Hepatocyte (in vitro differentiated cells): ENCODE data around the gene STK24. TPM values are rescaled to one million over a fixed set of nuclear protein-coding genes. Genes with fewer than 3 reads are reported as not detected.

ENCODE experiments used
- DNase-seq: peaks from one replicate; pipeline ENCODE4 v3.0.0-alpha.2; 2016; ENCODE audit warnings: low spot score
- H2AFZ ChIP-seq: fragments of 200-600 bp; sonication (generic); 2 replicates; pipeline ENCODE4 v1.6.0; 2016; ENCODE audit warnings: antibody characterized with exemption, mild to moderate bottlenecking
- H3K27ac ChIP-seq: fragments of 200-600 bp; sonication (generic); 2 replicates; pipeline ENCODE4 v1.5.1; 2016; ENCODE audit warnings: mild to moderate bottlenecking
- H3K27me3 ChIP-seq: fragments of 200-600 bp; sonication (generic); 2 replicates; pipeline ENCODE4 v1.6.1; 2016
- H3K36me3 ChIP-seq: fragments of 200-600 bp; sonication (generic); replicated peaks from 2 replicates; pipeline ENCODE4 v1.5.1; 2016; ENCODE audit warnings: low read depth; ENCODE audit not compliant: insufficient read depth
- H3K4me1 ChIP-seq: fragments of 200-600 bp; sonication (generic); 2 replicates; pipeline ENCODE4 v1.5.1; 2016; ENCODE audit warnings: mild to moderate bottlenecking, moderate library complexity; ENCODE audit not compliant: insufficient read depth
- H3K4me2 ChIP-seq: fragments of 200-600 bp; sonication (generic); 2 replicates; pipeline ENCODE4 v1.6.0; 2016
- H3K4me3 ChIP-seq: fragments of 200-600 bp; sonication (generic); 2 replicates; pipeline ENCODE4 v1.5.1; 2016; ENCODE audit warnings: mild to moderate bottlenecking
- H3K79me2 ChIP-seq: fragments of 200-600 bp; sonication (generic); 2 replicates; pipeline ENCODE4 v1.6.0; 2017; ENCODE audit warnings: mild to moderate bottlenecking
- H3K9me2 ChIP-seq: fragments of 200-600 bp; sonication (generic); replicated peaks from 2 replicates; pipeline ENCODE4 v1.6.0; 2017; ENCODE audit warnings: mild to moderate bottlenecking; ENCODE audit not compliant: insufficient read depth
- H3K9me3 ChIP-seq: fragments of 200-600 bp; sonication (generic); 2 replicates; pipeline ENCODE4 v1.5.1; 2016; ENCODE audit warnings: low read depth, mild to moderate bottlenecking
- H4K20me1 ChIP-seq: fragments of 200-600 bp; sonication (generic); 2 replicates; pipeline ENCODE4 v1.6.0; 2016; ENCODE audit warnings: mild to moderate bottlenecking; ENCODE audit not compliant: insufficient read depth, poor library complexity, severe bottlenecking
- EZH2 ChIP-seq: fragments of 200-600 bp; sonication (generic); IDR thresholded peaks from 2 replicates; pipeline ENCODE4 v1.6.1; 2016; ENCODE audit warnings: antibody characterized with exemption, mild to moderate bottlenecking, borderline replicate concordance
- EZH2phosphoT487 ChIP-seq: fragments of 200-600 bp; sonication (generic); IDR thresholded peaks from one replicate; pipeline ENCODE4 v1.6.1; 2018; ENCODE audit warnings: antibody characterized with exemption, mild to moderate bottlenecking, low read depth, moderate library complexity; ENCODE audit not compliant: unreplicated experiment, severe bottlenecking
- WGBS: methylation state at CpG from one replicate; pipeline ENCODE4 v1.1.6; 2016; ENCODE audit warnings: low lambda C conversion rate; ENCODE audit errors: missing lambda C conversion rate; 5-methylcytosine and 5-hydroxymethylcytosine counted together
- polyA plus RNA-seq: library from polyadenylated mRNA; unstranded; fragments of >200 nt; fragmentation: Nextera tagmentation; extraction: Ambion mirVana; gene quantifications from 2 replicates; pipeline ENCODE4 v1.2.1, GENCODE V29; 2016
- total RNA-seq: library from RNA; depleted of rRNA; stranded (reverse); fragments of >200 nt; gene quantifications from 2 replicates; pipeline ENCODE4 v1.2.3, GENCODE V29; 2014
- TF ChIP-seq, protein P1 (sequence below): fragments of 200-600 bp; sonication (generic); IDR thresholded peaks from 2 replicates; pipeline ENCODE4 v1.5.1; 2016; ENCODE audit warnings: antibody characterized with exemption, mild to moderate bottlenecking; ENCODE audit not compliant: poor library complexity

The STK24 gene
- total and polyA plus RNA-seq, 2 experiments from 2014 or later = 71.2 to 74.4 TPM

DNA sequence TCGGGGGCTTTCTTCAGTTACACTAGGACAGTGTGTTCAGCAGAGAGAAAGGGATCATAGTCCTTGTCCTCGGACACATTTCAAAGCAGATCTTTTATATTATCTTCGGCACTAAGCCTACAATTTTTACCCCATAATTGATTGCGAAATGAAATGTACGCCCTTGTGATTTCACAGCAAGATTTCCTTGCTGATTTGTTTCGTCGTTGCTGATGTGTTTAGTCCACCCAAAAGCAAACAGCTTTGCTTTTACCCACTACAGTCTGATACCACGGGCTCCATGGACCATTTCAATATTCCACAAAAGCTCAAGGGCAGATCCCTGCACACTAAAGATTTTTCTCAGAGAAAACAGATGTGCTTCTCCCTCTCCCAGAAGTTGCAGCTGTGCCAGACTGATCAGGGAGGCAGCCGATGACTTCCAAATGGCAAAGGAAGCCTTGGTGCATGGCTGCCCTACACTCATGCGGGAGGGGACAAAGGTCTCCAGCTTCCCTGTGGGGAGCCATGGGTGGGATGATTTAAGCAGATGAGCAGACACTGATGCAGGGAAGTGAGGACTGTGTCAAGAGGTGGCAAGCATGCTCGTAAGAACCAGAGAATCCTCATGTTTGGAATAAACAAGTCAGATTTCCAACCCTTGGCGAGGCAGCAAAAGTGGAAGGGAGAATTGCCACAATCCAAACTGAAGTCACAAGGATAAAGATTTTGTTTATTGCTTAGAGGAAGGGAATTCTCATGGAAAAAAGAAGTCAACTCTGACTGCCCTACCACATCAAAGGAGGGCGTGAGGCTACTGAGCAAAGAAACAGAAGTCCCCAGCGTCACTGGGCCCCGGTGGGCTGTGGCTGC is 81.1 kb downstream of the STK24 start:
- H3K79me2 ChIP-seq = peaks cover 96% of the 10 kb centered on the region
- TF ChIP-seq, protein P1, sequence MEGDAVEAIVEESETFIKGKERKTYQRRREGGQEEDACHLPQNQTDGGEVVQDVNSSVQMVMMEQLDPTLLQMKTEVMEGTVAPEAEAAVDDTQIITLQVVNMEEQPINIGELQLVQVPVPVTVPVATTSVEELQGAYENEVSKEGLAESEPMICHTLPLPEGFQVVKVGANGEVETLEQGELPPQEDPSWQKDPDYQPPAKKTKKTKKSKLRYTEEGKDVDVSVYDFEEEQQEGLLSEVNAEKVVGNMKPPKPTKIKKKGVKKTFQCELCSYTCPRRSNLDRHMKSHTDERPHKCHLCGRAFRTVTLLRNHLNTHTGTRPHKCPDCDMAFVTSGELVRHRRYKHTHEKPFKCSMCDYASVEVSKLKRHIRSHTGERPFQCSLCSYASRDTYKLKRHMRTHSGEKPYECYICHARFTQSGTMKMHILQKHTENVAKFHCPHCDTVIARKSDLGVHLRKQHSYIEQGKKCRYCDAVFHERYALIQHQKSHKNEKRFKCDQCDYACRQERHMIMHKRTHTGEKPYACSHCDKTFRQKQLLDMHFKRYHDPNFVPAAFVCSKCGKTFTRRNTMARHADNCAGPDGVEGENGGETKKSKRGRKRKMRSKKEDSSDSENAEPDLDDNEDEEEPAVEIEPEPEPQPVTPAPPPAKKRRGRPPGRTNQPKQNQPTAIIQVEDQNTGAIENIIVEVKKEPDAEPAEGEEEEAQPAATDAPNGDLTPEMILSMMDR = no peak
- TF ChIP-seq EZH2phosphoT487 (no peak), EZH2 (no peak)
- H3K27ac ChIP-seq = peak overlapping the region; percentile 79
- no peak for DNase-seq
- H3K9me2 ChIP-seq = no peaks in the 10 kb centered on the region
- H4K20me1 ChIP-seq = peaks cover 20% of the 10 kb centered on the region
- WGBS = 59% methylated on average over 15 of the region's 15 CpGs
- H3K4me1 ChIP-seq = peaks cover 32% of the 10 kb centered on the region
- H3K9me3 ChIP-seq = no peaks in the 10 kb centered on the region
- no peaks in the 10 kb centered on the region for H3K27me3 ChIP-seq
- H3K4me2 ChIP-seq = peak overlapping the region; percentile 61
- H3K4me3 ChIP-seq = no peak overlapping the region
- H2AFZ ChIP-seq = no peak overlapping the region
- no peaks in the 10 kb centered on the region for H3K36me3 ChIP-seq

DNA sequence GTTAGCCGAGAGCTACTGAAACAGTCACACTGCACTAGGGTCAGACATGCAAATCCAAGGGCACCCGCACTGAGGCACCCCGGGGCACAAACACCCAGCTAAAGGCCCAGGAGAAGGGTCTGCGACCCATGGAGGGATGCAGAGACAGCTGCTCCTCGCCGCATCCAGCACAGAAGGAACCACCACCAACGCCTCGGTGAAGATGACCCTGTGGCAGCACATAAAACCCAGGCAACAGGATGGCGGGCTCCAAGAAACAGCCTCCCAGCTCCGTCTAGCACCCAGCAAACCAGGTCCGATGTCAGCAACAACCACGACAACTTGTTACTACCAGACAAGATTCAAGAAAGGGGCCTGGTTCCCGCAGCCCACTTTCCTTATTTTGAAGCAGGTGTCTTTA is 82.1 kb downstream of the STK24 start:
- no peak overlapping the region for H2AFZ ChIP-seq
- H3K27ac ChIP-seq = peak overlapping the region; percentile 79
- no peak overlapping the region for H3K4me3 ChIP-seq
- no peak for DNase-seq
- peaks cover 92% of the 10 kb centered on the region for H3K79me2 ChIP-seq
- TF ChIP-seq EZH2 (no peak), EZH2phosphoT487 (no peak)
- TF ChIP-seq, protein P1 = no peak
- peaks cover 23% of the 10 kb centered on the region for H4K20me1 ChIP-seq
- no peaks in the 10 kb centered on the region for H3K9me2 ChIP-seq
- H3K36me3 ChIP-seq = no peaks in the 10 kb centered on the region
- 95% methylated on average over 13 of the region's 13 CpGs for WGBS
- H3K27me3 ChIP-seq = no peaks in the 10 kb centered on the region
- H3K9me3 ChIP-seq = no peaks in the 10 kb centered on the region
- H3K4me2 ChIP-seq = no peak overlapping the region
- peaks cover 36% of the 10 kb centered on the region for H3K4me1 ChIP-seq

DNA sequence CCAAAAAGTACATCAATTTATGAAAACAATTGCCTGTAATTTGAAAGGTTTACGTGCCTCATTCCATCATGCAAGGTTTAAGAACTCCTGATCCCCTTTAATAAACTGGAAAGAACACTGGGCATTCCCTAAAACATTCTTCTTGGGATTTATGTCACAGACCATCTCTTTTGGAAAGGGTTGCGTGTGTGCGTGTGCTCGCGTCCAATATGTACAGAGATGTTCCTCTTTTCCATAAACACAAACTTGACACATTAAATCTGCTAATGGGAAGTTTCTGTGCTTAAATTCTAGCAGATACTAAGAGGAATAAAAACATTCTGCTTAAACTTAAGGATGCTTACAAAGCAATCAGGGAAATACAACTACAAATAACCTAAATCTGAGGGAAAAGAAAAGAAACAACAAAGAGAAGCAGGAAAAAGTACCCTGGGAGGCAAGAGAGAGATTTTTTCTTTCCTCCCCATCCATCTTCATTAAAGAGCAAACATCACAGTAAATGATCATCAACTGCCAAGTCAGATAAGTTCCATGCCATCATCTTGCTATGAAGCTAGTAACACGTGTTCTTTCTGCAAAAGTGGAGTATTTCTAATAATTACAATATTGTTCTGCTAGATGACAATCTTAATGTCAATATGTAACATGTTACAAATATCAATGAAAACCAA is 83.7 kb downstream of the STK24 start:
- H3K9me3 ChIP-seq = no peaks in the 10 kb centered on the region
- H4K20me1 ChIP-seq = peaks cover 34% of the 10 kb centered on the region
- H3K9me2 ChIP-seq = no peaks in the 10 kb centered on the region
- no peak for TF ChIP-seq EZH2phosphoT487
- TF ChIP-seq, protein P1 = no peak
- no peak for TF ChIP-seq EZH2
- H3K4me3 ChIP-seq = no peak overlapping the region
- H3K27me3 ChIP-seq = no peaks in the 10 kb centered on the region
- peak overlapping the region; percentile 8 for H3K4me2 ChIP-seq
- DNase-seq = no peak
- H3K79me2 ChIP-seq = peaks cover 92% of the 10 kb centered on the region
- H3K4me1 ChIP-seq = peaks cover 44% of the 10 kb centered on the region
- no peak overlapping the region for H2AFZ ChIP-seq
- peak overlapping the region; percentile 23 for H3K27ac ChIP-seq
- H3K36me3 ChIP-seq = no peaks in the 10 kb centered on the region
- WGBS = 74% methylated on average over 6 of the region's 6 CpGs
